Measurements from ENCODE around the gene PCSK1N.

Gene PCSK1N

GRCh38 chrX:48789366-48790220 lies 45.8 kb downstream of the PCSK1N start:
- no peak for DNase-seq (ENCODE audit: low read depth)

GRCh38 chrX:48787505-48788443 lies 47.6 kb downstream of the PCSK1N start:
- DNase-seq (ENCODE audit: low read depth) = no peak

GRCh38 chrX:48786825-48787504 lies 48.4 kb downstream of the PCSK1N start:
- no peak for DNase-seq (ENCODE audit: low read depth)

GRCh38 chrX:48786341-48786800 lies 49.0 kb downstream of the PCSK1N start, which contains the start of gene GATA1:
TSS of gene GATA1 (plus strand) at chrX:48786590. CDS start at chrX:48791110, 4,520 bp downstream.
- no peak for DNase-seq (ENCODE audit: low read depth)

GRCh38 chrX:48785540-48786214 lies 49.7 kb downstream of the PCSK1N start:
- no peak for DNase-seq (ENCODE audit: low read depth)

GRCh38 chrX:48785186-48785539 lies 50.2 kb downstream of the PCSK1N start:
- DNase-seq (ENCODE audit: low read depth) = no peak

- DNase-seq (ENCODE audit: low read depth) = no peak
Observed at GRCh38 chrX:48784726-48785125, 50.7 kb downstream of the PCSK1N start.

- no peak for DNase-seq (ENCODE audit: low read depth)
Observed at GRCh38 chrX:48782795-48783194, 52.6 kb downstream of the PCSK1N start.

GRCh38 chrX:48782216-48782615 lies 53.2 kb downstream of the PCSK1N start:
- DNase-seq (ENCODE audit: low read depth) = no peak

- no peak for DNase-seq (ENCODE audit: low read depth)
Observed at GRCh38 chrX:48781705-48782104, 53.7 kb downstream of the PCSK1N start.

Measured in stimulated activated CD4-positive, alpha-beta T cell treated with anti-CD3 and anti-CD28 coated beads, Interleukin-2, amount 100 ng/mL, for 4 hours (primary cell).